Muscle layer of duodenum (tissue), 2 donors: ENCODE measurements around the gene MFSD11.
"Not testable (repeated sequence)": the region's sequence is repeated elsewhere in the genome, so short reads cannot be mapped to it uniquely, and the experiment has no call there.

ENCODE experiments used
- H3K27ac ChIP-seq: one replicate; pipeline ENCODE4 v1.7.0; 2013; ENCODE audit warnings: mild to moderate bottlenecking, low read length
- H3K27me3 ChIP-seq: one replicate; pipeline ENCODE4 v1.7.0; 2013; ENCODE audit warnings: low read depth, mild to moderate bottlenecking, control low read depth, low read length
- H3K36me3 ChIP-seq, 2 donors: one replicate each; pipeline ENCODE4 v1.7.0; 2013; ENCODE audit warnings: low read length in 2 of 2, control low read depth in 1 of 2, mild to moderate bottlenecking in 1 of 2; ENCODE audit not compliant: insufficient read depth in 2 of 2, control insufficient read depth in 1 of 2
- H3K4me1 ChIP-seq, 2 donors: one replicate each; pipeline ENCODE4 v1.7.0; 2013; ENCODE audit warnings: low read length in 2 of 2, mild to moderate bottlenecking in 2 of 2, control low read depth in 1 of 2, moderate library complexity in 1 of 2; ENCODE audit not compliant: insufficient read depth in 2 of 2, control insufficient read depth in 1 of 2
- H3K4me3 ChIP-seq, 2 donors: one replicate each; pipeline ENCODE4 v1.7.0; 2013; ENCODE audit warnings: low read length in 2 of 2, low read depth in 1 of 2, mild to moderate bottlenecking in 1 of 2
- H3K9me3 ChIP-seq, 2 donors: one replicate each; pipeline ENCODE4 v1.7.0; 2013; ENCODE audit warnings: low read length in 2 of 2, control low read depth in 1 of 2, mild to moderate bottlenecking in 1 of 2; ENCODE audit not compliant: control insufficient read depth in 1 of 2
- donor health status: healthy.

Gene MFSD11

DNA sequence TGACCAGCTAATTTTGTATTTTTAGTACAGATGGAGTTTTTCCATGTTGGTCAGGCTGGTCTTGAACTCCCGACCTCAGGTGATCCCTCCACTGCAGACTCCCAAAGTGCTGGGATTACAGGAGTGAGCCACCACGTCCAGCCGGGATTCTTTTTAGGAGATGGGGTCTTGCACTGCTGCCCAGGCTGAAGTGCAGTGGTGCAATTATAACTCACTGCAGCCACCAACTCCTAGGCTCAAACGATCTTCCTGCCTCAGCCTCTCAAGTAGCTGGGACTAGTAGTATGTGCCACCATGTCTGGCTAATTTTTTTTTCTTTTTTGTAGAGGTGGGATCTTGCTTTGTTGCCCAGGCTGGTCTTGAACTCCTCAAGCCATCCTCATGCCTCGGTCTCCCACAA lies 73.9 kb downstream of the MFSD11 start:
- Histone ChIP-seq H3K27ac (no peak overlapping the region), H3K36me3 (no peaks in the 10 kb centered on the region), H3K9me3 (no peaks in the 10 kb centered on the region), H3K4me3 (no peak overlapping the region), H3K27me3 (no peaks in the 10 kb centered on the region), H3K4me1 (no peaks in the 10 kb centered on the region)

DNA sequence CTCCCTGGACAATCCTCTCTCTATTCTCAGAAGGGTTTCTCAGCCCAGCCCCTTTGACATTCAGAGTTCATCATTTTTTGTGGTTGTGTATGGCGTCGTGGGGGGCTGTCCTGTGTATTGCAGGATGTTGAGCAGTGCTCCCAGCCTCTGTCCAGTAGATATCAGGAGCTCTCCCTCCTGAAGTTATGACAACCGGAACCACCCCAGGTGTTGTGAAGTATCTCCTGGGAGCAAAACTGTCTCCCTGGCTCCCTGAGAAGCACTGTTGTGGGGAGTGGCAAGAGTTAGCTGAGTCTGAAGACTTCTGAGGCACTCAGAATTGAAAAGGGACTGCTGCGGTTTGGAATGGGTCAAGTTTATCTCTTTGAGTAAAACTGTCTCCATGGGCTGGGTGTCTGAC lies 74.3 kb downstream of the MFSD11 start:
- Histone ChIP-seq H3K36me3 (no peaks in the 10 kb centered on the region), H3K4me1 (no peaks in the 10 kb centered on the region), H3K27me3 (no peaks in the 10 kb centered on the region), H3K27ac (no peak overlapping the region), H3K4me3 (no peak overlapping the region), H3K9me3 (no peaks in the 10 kb centered on the region)

DNA sequence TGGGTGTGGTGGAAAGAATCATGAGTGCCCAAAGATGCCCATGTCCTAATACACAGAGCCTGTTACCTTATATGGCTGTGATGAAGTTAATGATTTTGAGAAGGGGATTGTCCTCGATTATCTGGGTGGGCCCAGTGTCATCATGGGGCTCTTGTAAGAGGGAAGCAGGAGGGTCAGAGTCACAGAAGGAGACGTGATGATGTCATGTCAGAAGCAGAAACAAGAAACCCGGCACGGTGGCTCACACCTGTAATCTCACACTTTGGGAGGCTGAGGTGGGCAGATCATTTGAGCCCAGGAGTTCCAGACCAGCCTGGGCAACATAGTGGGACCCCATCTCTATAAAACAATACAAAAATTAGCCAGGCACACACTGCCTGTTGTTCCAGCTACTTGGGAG lies 75.0 kb downstream of the MFSD11 start:
- Histone ChIP-seq H3K9me3 (no peaks in the 10 kb centered on the region), H3K4me1 (no peaks in the 10 kb centered on the region), H3K27ac (no peak overlapping the region), H3K36me3 (no peaks in the 10 kb centered on the region), H3K4me3 (no peak overlapping the region), H3K27me3 (no peaks in the 10 kb centered on the region)

DNA sequence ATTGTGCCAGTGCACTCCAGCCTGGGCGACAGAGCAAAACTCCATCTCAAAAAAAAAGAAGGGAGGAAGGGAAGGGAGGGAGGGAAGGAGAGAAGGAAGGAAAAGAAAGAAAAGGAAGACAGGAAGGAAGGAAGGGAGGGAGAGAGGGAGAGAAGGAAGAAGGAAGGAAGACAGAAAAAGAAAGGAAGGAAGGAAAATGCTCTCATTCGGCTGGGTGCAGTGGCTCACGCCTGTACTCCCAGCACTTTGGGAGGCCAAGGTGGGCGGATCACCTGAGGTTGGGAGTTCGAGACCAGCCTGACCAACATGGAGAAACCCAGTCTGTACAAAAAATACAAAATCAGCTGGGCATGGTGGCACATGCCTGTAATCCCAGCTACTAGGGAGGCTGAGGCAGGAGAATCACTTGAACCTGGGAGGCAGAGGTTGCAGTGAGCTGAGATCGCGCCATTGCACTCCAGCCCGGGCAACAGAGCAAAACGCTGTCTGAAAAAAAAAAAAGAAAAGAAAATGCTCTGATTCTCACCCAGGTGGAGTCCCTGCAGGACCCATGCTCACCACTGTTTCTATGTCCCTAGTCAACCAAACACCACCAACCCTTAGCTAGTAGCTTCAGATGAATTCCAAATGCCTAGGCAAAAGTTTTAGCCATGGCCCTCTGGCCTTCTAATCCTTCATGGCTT lies 78.1 kb downstream of the MFSD11 start:
- H3K4me1 ChIP-seq, H3K36me3 ChIP-seq, H3K9me3 ChIP-seq, H3K27ac ChIP-seq, H3K27me3 ChIP-seq, H3K4me3 ChIP-seq: not testable (repeated sequence)

DNA sequence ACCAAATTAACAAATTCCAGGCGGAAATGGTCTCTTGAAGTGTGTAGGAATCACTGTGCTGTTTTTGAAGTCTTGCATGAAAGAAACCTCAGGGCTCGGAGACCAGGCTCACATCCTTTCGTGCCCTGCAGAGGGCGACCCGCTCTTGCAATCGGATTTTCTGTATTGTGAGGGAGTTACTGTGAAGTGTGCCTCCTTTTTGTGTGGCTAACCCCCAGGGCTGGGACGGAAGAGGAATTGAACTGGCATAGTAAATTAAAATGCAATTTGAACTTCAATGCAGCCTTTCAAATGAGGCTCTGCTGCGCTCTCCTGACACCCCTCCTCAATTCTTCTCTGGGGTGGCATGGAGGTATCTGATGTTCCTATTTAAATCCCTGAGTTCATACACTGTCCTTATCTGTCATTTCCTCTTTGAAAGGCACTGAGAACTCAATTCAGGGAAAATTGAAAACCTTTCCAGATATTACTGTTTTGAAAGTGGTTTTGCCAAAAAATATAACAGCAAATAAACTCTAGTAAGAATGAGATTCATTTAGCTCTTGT lies 78.7 kb downstream of the MFSD11 start:
- Histone ChIP-seq H3K36me3 (no peaks in the 10 kb centered on the region), H3K4me3 (no peak overlapping the region), H3K4me1 (no peaks in the 10 kb centered on the region), H3K9me3 (no peaks in the 10 kb centered on the region), H3K27me3 (no peaks in the 10 kb centered on the region), H3K27ac (no peak overlapping the region)

DNA sequence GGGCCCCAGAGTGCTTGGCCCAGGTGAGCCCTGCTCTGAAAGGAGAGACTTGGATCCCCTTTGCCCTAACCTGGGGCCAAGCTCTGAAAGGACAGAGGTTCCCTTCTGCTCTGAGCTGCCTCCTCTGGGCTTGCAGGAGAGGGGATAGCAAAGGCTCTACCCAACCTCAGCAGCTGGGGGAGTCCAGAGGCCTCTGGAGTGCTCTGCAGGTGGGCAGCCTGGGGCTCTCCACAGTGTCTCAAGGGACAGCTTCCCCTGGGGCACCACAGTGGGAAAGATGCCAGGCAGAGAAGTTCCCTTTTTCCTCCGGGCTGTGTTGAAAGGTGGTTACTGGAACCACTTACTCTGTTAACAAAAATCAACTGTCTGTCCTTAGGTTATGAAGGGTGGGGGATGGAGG lies 82.1 kb downstream of the MFSD11 start:
- no peaks in the 10 kb centered on the region for H3K4me1 ChIP-seq
- H3K27ac ChIP-seq, result no peak overlapping the region
- H3K36me3 ChIP-seq, result no peaks in the 10 kb centered on the region
- no peaks in the 10 kb centered on the region for H3K27me3 ChIP-seq
- no peaks in the 10 kb centered on the region for H3K9me3 ChIP-seq
- no peak overlapping the region for H3K4me3 ChIP-seq

DNA sequence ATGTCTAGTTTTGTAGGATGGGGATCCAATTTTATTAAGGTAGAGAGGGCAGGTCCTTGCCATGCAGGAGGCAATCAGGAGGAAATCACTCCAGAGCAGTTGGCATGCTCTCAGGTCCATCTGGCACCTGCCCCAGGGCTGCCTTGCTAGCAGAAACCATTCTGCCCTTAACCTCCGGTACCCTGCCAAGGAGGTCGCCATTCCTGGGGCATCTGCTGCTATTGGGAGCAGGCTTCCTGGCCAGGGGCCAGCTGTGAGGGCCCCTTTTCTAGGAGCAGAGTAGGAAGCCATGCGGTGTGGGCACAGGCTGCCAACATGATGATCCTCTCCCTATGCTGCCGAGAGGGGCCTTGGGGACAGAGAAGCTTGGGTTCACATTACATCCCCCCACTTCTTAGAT lies 82.6 kb downstream of the MFSD11 start:
- H3K27ac ChIP-seq, result no peak overlapping the region
- H3K9me3 ChIP-seq, result no peaks in the 10 kb centered on the region
- no peaks in the 10 kb centered on the region for H3K4me1 ChIP-seq
- no peak overlapping the region for H3K4me3 ChIP-seq
- H3K36me3 ChIP-seq, result no peaks in the 10 kb centered on the region
- H3K27me3 ChIP-seq, result no peaks in the 10 kb centered on the region

DNA sequence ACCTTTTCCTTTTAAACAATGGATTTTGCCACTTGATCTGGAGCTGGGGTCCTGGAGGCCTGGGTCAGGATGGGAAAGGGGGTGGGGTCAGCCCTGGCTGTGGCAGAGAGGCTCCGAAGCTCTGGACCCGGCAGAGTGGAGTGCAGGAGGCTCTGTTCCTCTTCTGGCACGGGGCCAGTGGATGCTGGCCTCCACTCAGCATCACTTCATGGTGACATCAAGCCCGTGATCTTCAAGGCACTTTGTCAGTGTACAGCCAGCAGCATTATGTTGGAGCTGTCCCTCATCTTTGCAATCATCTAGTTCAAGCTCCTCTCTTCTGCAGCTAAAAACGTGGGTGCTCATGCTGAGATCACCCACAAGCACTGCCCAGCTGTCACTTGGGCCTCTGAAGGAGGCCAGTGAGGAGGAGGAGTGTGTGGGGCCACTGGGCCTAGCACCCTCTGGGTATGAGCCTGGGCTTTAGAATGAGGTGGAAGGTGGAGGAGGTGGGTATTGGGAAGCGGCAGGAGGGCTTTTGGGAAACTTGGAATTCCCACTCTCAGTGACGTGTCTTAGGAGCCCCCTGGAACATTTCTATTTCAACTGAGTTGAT lies 84.4 kb downstream of the MFSD11 start:
- Histone ChIP-seq H3K4me3 (no peak overlapping the region), H3K9me3 (no peaks in the 10 kb centered on the region), H3K36me3 (no peaks in the 10 kb centered on the region), H3K27me3 (no peaks in the 10 kb centered on the region), H3K4me1 (no peaks in the 10 kb centered on the region), H3K27ac (no peak overlapping the region)

DNA sequence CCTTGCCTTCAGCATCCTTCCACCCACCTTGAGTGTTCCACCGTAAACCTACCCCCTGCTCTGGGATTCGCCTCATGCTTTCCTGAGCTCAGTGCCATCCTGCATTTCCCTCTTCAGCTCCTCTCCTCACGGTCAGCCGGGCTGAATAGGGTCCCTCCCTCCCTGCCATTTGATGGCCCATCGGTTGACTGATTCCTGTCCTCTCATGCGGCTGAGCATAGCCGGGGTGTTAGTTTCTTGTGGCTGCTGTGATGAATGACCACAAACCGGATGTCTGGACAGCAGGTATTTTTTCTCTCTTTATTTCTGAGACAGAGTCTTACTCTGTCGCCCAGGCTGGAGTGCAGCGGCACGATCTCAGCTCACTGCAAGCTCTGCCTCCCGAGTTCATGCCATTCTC lies 86.2 kb downstream of the MFSD11 start:
- H3K27me3 ChIP-seq, result no peaks in the 10 kb centered on the region
- H3K4me3 ChIP-seq, result no peak overlapping the region
- no peaks in the 10 kb centered on the region for H3K36me3 ChIP-seq
- H3K4me1 ChIP-seq, result no peaks in the 10 kb centered on the region
- H3K27ac ChIP-seq, result no peak overlapping the region
- no peaks in the 10 kb centered on the region for H3K9me3 ChIP-seq

DNA sequence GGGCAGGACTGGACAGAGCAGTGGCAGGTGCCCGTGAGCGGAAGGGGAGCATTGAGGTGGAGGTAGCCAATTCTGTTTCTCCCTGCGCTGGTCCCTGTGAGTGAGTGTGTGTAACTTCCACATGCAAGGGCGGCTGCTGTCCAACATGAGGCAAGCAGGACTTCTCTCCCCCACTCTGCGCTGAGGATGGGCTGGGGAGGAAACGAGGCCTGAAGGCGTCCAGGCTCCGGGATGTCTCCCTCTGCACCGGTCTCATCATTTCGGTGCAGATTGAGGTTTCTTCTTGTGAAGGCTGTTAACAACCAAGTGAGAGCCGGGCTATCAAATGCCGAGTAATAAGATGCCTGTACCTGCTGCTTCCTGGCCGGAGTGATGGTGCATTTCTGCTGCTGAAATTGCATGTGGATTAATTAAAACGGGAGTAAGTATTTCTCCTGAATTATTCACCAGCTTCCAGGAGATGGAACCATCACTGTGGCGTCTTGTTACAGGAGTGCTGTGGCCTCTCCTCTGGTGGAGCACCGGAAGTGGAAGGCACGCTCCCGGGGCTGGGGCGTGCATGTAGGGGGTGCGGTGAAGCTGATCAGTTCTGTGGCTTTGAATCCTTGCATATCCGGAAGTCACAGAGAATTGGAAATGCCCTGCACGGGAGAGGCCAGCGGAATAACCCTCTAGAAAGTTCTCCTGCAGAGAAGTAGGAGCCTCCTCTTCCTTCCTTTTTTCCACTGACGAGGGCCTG lies 88.6 kb downstream of the MFSD11 start:
- Histone ChIP-seq H3K4me1 (no peaks in the 10 kb centered on the region), H3K4me3 (no peak overlapping the region), H3K27me3 (no peaks in the 10 kb centered on the region), H3K36me3 (no peaks in the 10 kb centered on the region), H3K9me3 (no peaks in the 10 kb centered on the region), H3K27ac (no peak overlapping the region)

DNA sequence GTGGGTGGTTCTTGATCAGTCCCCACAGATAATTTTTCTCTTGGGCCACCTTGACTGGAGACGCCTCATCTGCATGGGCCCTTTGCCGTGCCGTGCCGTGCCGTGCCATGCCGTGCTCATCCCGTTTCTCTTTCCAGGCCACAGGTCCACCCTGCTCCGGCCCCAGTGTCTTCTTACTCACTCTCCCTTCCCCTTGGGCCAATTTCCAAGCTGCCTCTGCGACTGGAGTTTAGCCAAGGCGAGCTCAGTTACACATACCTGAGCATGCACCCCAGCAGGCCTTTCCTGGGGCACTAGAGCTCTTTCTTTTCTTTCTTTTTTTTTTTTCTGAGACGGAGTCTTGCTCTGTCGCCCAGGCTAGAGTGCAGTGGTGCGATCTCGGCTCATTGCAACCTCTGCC lies 89.8 kb downstream of the MFSD11 start:
- Histone ChIP-seq H3K36me3 (no peaks in the 10 kb centered on the region), H3K9me3 (no peaks in the 10 kb centered on the region), H3K27ac (no peak overlapping the region), H3K4me1 (no peaks in the 10 kb centered on the region), H3K4me3 (no peak overlapping the region), H3K27me3 (no peaks in the 10 kb centered on the region)
